ENCODE measurements around the gene UXS1.
"Not testable (repeated sequence)": the region's sequence is repeated elsewhere in the genome, so short reads cannot be mapped to it uniquely, and the experiment has no call there.

DNA sequence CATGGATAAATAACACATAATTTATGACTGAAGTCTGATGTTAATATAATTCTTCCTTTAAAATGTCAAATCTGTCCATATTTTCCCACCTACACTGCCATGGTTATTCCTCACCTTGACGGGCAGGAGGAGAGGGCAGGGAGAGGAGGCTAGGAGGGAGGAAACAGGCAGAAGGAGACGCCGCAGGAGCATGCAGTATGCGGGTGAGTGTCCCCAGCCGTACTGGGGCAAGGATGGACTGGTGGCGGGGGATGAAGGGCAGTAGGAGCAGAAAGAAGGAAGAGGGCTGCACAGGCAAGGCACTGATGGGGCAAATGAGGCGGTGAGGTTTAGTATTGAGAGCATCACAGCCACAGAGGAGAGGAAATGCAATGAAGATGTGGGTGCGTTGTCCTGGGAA, 25.1 kb upstream of the UXS1 start:
- TF ChIP-seq, protein P1, sequence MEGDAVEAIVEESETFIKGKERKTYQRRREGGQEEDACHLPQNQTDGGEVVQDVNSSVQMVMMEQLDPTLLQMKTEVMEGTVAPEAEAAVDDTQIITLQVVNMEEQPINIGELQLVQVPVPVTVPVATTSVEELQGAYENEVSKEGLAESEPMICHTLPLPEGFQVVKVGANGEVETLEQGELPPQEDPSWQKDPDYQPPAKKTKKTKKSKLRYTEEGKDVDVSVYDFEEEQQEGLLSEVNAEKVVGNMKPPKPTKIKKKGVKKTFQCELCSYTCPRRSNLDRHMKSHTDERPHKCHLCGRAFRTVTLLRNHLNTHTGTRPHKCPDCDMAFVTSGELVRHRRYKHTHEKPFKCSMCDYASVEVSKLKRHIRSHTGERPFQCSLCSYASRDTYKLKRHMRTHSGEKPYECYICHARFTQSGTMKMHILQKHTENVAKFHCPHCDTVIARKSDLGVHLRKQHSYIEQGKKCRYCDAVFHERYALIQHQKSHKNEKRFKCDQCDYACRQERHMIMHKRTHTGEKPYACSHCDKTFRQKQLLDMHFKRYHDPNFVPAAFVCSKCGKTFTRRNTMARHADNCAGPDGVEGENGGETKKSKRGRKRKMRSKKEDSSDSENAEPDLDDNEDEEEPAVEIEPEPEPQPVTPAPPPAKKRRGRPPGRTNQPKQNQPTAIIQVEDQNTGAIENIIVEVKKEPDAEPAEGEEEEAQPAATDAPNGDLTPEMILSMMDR (IDR thresholded peaks at IDR 0.05): not testable (repeated sequence)
- TF ChIP-seq POLR2A (IDR thresholded peaks at IDR 0.05); POLR2AphosphoS5 (IDR thresholded peaks at IDR 0.05; ENCODE audit: insufficient read depth in 1 of 2, low read depth in 1 of 2): not testable (repeated sequence)
